HepG2 (cell line): ENCODE measurements around the gene SNX21. TPM values are rescaled to one million over a fixed set of nuclear protein-coding genes. Genes with fewer than 3 reads are reported as not detected.

Experiments used
- ARNT ChIP-seq: fragments of 450-650 bp; IDR thresholded peaks from 2 replicates; pipeline ENCODE4 v1.6.1; 2017
- EHMT2 ChIP-seq: fragments of 200-600 bp; sonication (generic); IDR thresholded peaks from 2 replicates; pipeline ENCODE4 v1.7.0; 2017; ENCODE audit warnings: antibody characterized with exemption, low read depth, low read length, borderline replicate concordance
- ETV6 ChIP-seq: sonication (generic); formaldehyde crosslinking; conservative IDR thresholded peaks from 2 replicates; pipeline ENCODE4 v1.4.0; 2020; ENCODE audit warnings: missing genetic modification reagents
- FIP1L1 ChIP-seq: fragments of 200-400 bp; formaldehyde crosslinking; IDR thresholded peaks from 2 replicates; pipeline ENCODE4 v1.6.1; 2018; ENCODE audit warnings: low read depth, mild to moderate bottlenecking, low read length, moderate library complexity, borderline replicate concordance; ENCODE audit not compliant: insufficient read depth
- KDM5B ChIP-seq: sonication (generic); formaldehyde crosslinking; IDR thresholded peaks from 2 replicates; pipeline ENCODE4 v1.4.0; 2020; ENCODE audit warnings: missing genetic modification reagents, mild to moderate bottlenecking, borderline replicate concordance
- LCORL ChIP-seq, 2 experiments: fragments of 450-650 bp in 1 of 2; sonication (generic) in 1 of 2; formaldehyde crosslinking in 1 of 2; IDR thresholded peaks; 2 replicates each; pipeline versions ENCODE4 v1.5.0 to v1.6.1; 2017 to 2020; ENCODE audit warnings: antibody characterized with exemption in 1 of 2, missing genetic modification reagents in 1 of 2
- MAF1 ChIP-seq: sonication (generic); formaldehyde crosslinking; IDR thresholded peaks from 2 replicates; pipeline ENCODE4 v1.5.0; 2020; ENCODE audit warnings: missing genetic modification reagents, borderline replicate concordance
- MXI1 ChIP-seq: IDR thresholded peaks from 3 replicates; pipeline ENCODE4 v1.6.1; 2012; ENCODE audit warnings: low read depth, low read length, inconsistent platforms, borderline replicate concordance
- NFATC3 ChIP-seq: sonication (generic); formaldehyde crosslinking; IDR thresholded peaks from 2 replicates; pipeline ENCODE4 v1.5.1; 2020; ENCODE audit warnings: mild to moderate bottlenecking, missing genetic modification reagents
- PAWR ChIP-seq: sonication (generic); formaldehyde crosslinking; IDR thresholded peaks from 2 replicates; pipeline ENCODE4 v1.4.0; 2020; ENCODE audit warnings: missing genetic modification reagents, mild to moderate bottlenecking, borderline replicate concordance
- PLRG1 ChIP-seq: fragments of 450-650 bp; conservative IDR thresholded peaks from 2 replicates; pipeline ENCODE4 v1.6.1; 2016
- SRSF1 ChIP-seq: fragments of 200-400 bp; formaldehyde crosslinking; optimal IDR thresholded peaks from 2 replicates; pipeline ENCODE3; 2017; ENCODE audit warnings: mild to moderate bottlenecking, low read depth, low read length, moderate library complexity
- TSC22D2 ChIP-seq: sonication (generic); formaldehyde crosslinking; IDR thresholded peaks from 2 replicates; pipeline ENCODE4 v1.5.1; 2020; ENCODE audit warnings: missing genetic modification reagents, mild to moderate bottlenecking, borderline replicate concordance
- ZBTB1 ChIP-seq: sonication (generic); formaldehyde crosslinking; IDR thresholded peaks from 2 replicates; pipeline ENCODE4 v1.4.0; 2020; ENCODE audit warnings: missing genetic modification reagents, borderline replicate concordance
- ZBTB7A ChIP-seq: sonication (generic); formaldehyde crosslinking; IDR thresholded peaks from 2 replicates; pipeline ENCODE4 v1.8.0; 2022; ENCODE audit warnings: mild to moderate bottlenecking, missing genetic modification reagents
- ZC3H13 ChIP-seq: sonication (generic); formaldehyde crosslinking; IDR thresholded peaks from 2 replicates; pipeline ENCODE4 v1.8.1; 2023; ENCODE audit warnings: mild to moderate bottlenecking, missing genetic modification reagents, moderate library complexity
- ZNF12 ChIP-seq: sonication (generic); formaldehyde crosslinking; IDR thresholded peaks from 2 replicates; pipeline ENCODE4 v1.5.0; 2020; ENCODE audit warnings: missing genetic modification reagents
- ZNF260 ChIP-seq: sonication (generic); formaldehyde crosslinking; IDR thresholded peaks from 2 replicates; pipeline ENCODE4 v1.4.0; 2020; ENCODE audit warnings: missing genetic modification reagents, low read depth, mild to moderate bottlenecking, borderline replicate concordance
- ZNF263 ChIP-seq: sonication (generic); formaldehyde crosslinking; IDR thresholded peaks from 2 replicates; pipeline ENCODE4 v1.4.0; 2020; ENCODE audit warnings: missing genetic modification reagents
- ZNF30 ChIP-seq: sonication (generic); formaldehyde crosslinking; IDR thresholded peaks from 2 replicates; pipeline ENCODE4 v1.5.0; 2020; ENCODE audit warnings: mild to moderate bottlenecking, missing genetic modification reagents
- ZNF333 ChIP-seq: sonication (generic); formaldehyde crosslinking; IDR thresholded peaks from 2 replicates; pipeline ENCODE4 v1.4.0; 2020; ENCODE audit warnings: mild to moderate bottlenecking, missing genetic modification reagents, borderline replicate concordance
- ZNF343 ChIP-seq: sonication (generic); formaldehyde crosslinking; IDR thresholded peaks from 2 replicates; pipeline ENCODE4 v1.4.0; 2020; ENCODE audit warnings: mild to moderate bottlenecking, missing genetic modification reagents
- ZNF431 ChIP-seq: sonication (generic); formaldehyde crosslinking; IDR thresholded peaks from 2 replicates; pipeline ENCODE4 v1.9.0; 2022; ENCODE audit warnings: missing genetic modification reagents, low read depth, mild to moderate bottlenecking, borderline replicate concordance
- ZNF484 ChIP-seq: sonication (generic); formaldehyde crosslinking; IDR thresholded peaks from 2 replicates; pipeline ENCODE4 v1.5.1; 2020; ENCODE audit warnings: mild to moderate bottlenecking, low read depth, missing genetic modification reagents, borderline replicate concordance
- ZNF510 ChIP-seq: sonication (generic); formaldehyde crosslinking; IDR thresholded peaks from 2 replicates; pipeline ENCODE4 v1.4.0; 2020; ENCODE audit warnings: low read depth, mild to moderate bottlenecking, missing genetic modification reagents
- polyA plus RNA-seq, 8 experiments: library from polyadenylated mRNA; depleted of rRNA in 3 of 8; stranded (reverse) in 7 of 8; unstranded in 1 of 8; fragments of >200 nt; fragmentation: Illumina TruSeq in 4 of 8; extraction: Trizol in 4 of 8; gene quantifications; 2 replicates each; pipeline versions ENCODE4 v1.2.1 to v1.2.3, GENCODE V29; 2011 to 2016; ENCODE audit warnings: low read depth in 4 of 8, missing spikeins in 1 of 8, mixed read lengths in 1 of 8; ENCODE audit not compliant: insufficient read depth in 1 of 8
- total RNA-seq, 5 experiments: library from RNA; depleted of rRNA; stranded (reverse); fragments of >200 nt; fragmentation: Illumina TruSeq; extraction: Trizol; gene quantifications; 2 replicates each; pipeline ENCODE4 v1.2.3, GENCODE V29; 2016; ENCODE audit warnings: low read depth in 1 of 5
- TF ChIP-seq, protein P1 (sequence below): sonication (generic); formaldehyde crosslinking; IDR thresholded peaks from 2 replicates; pipeline ENCODE4 v1.4.0; 2020; ENCODE audit warnings: missing genetic modification reagents, borderline replicate concordance

Gene SNX21
- total and polyA plus RNA-seq, 2 of the 13 experiments (the other 11 are each of a cell fraction or from before 2014, with no cell fraction given), result 7.7 to 12.8 TPM

DNA sequence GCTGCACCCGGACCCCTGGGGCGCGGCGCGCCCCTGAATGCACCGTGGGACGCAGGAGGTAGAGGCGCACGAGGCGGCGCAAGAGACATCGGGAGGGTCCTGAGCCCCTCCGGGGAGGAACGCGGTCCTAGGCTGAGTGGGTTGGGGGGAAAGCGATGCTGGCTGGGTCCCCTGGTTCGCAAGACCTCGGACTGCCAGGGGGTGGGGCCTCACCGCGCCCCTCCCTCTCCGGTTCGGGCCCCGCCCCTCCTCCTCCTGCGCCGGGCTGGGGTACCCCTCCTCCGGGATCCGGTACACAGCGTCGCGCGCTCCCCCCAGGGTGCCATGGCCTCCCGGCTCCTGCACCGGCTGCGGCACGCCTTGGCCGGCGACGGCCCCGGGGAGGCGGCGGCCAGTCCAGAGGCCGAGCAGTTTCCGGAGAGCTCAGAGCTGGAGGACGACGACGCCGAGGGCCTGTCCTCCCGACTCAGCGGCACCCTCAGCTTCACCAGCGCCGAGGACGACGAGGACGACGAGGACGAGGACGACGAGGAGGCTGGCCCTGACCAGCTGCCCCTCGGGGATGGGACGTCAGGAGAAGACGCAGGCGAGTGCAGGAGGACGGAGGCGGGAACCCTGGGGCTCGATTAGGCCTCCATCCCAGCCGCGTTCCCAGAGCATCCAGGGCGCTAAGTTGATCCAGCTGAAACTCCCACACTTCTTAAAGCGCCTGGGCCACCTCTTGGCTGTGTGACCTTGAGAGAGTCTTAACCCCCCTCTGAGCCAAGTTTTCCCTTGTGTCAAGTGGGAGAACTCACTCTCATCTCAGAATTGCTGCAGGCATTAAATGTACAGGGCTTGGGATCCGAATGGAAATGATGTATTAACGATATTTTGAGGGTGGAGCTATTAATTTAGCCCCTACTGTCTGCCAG is 541 bp downstream of the SNX21 start (continued):
- TF ChIP-seq, protein P1, sequence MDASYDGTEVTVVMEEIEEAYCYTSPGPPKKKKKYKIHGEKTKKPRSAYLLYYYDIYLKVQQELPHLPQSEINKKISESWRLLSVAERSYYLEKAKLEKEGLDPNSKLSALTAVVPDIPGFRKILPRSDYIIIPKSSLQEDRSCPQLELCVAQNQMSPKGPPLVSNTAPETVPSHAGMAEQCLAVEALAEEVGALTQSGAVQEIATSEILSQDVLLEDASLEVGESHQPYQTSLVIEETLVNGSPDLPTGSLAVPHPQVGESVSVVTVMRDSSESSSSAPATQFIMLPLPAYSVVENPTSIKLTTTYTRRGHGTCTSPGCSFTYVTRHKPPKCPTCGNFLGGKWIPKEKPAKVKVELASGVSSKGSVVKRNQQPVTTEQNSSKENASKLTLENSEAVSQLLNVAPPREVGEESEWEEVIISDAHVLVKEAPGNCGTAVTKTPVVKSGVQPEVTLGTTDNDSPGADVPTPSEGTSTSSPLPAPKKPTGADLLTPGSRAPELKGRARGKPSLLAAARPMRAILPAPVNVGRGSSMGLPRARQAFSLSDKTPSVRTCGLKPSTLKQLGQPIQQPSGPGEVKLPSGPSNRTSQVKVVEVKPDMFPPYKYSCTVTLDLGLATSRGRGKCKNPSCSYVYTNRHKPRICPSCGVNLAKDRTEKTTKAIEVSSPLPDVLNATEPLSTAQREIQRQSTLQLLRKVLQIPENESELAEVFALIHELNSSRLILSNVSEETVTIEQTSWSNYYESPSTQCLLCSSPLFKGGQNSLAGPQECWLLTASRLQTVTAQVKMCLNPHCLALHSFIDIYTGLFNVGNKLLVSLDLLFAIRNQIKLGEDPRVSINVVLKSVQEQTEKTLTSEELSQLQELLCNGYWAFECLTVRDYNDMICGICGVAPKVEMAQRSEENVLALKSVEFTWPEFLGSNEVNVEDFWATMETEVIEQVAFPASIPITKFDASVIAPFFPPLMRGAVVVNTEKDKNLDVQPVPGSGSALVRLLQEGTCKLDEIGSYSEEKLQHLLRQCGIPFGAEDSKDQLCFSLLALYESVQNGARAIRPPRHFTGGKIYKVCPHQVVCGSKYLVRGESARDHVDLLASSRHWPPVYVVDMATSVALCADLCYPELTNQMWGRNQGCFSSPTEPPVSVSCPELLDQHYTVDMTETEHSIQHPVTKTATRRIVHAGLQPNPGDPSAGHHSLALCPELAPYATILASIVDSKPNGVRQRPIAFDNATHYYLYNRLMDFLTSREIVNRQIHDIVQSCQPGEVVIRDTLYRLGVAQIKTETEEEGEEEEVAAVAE (CRISPR knock-in tag), result peak; percentile 41; the same call in 1 of the 2 replicates
- peak; percentile 65 for TF ChIP-seq SRSF1
- 0 out of 2 replicates have a peak, but pooled peaks have one; percentile 18 for TF ChIP-seq ZNF343 (CRISPR knock-in tag)
- no peak for TF ChIP-seq MXI1
- peak; percentile 65; the same call in 1 of the 2 replicates for TF ChIP-seq ETV6
- TF ChIP-seq ZNF333 (CRISPR knock-in tag), result peak; percentile 98; the same call in 1 of the 2 replicates
- TF ChIP-seq KDM5B (CRISPR knock-in tag), result peak; percentile 97
- 0 out of 2 replicates have a peak, but pooled peaks have one; percentile 36 for TF ChIP-seq MAF1 (CRISPR knock-in tag)
- TF ChIP-seq ZNF484 (CRISPR knock-in tag), result no peak
- peak; percentile 84; the same call in 1 of the 2 replicates for TF ChIP-seq ZC3H13 (CRISPR knock-in tag)
- TF ChIP-seq ZNF510 (CRISPR knock-in tag), result peak; percentile 58; the same call in 1 of the 2 replicates
- TF ChIP-seq ZNF260 (CRISPR knock-in tag), result no peak
- TF ChIP-seq ZNF12 (CRISPR knock-in tag), result 0 out of 2 replicates have a peak, but pooled peaks have one; percentile 33
- no peak for TF ChIP-seq PLRG1
- TF ChIP-seq ZNF263, result peak; percentile 65
- TF ChIP-seq ZNF30, result no peak
- no peak for TF ChIP-seq EHMT2
- no peak for TF ChIP-seq LCORL (IDR thresholded peaks at IDR 0.05)
- TF ChIP-seq LCORL (CRISPR knock-in tag; IDR thresholded peaks at IDR 0.05), result no peak
- peak; percentile 21; the same call in 1 of the 2 replicates for TF ChIP-seq ZNF431 (CRISPR knock-in tag)
- TF ChIP-seq TSC22D2 (CRISPR knock-in tag), result 0 out of 2 replicates have a peak, but pooled peaks have one; percentile 70
- no peak for TF ChIP-seq ZBTB1
- no peak for TF ChIP-seq NFATC3 (CRISPR knock-in tag)
- no peak for TF ChIP-seq ARNT
- no peak for TF ChIP-seq FIP1L1
- no peak; the same call in none of the 2 replicates for TF ChIP-seq ZBTB7A (CRISPR knock-in tag)
- 0 out of 2 replicates have a peak, but pooled peaks have one; percentile 82 for TF ChIP-seq PAWR (CRISPR knock-in tag)
